GF-D8 (cell line): Measurements from ENCODE around the gene LDLRAD3.

Source experiments
- DNase-seq: peaks from one replicate; lab custom pipeline; 2025; lab: John Stamatoyannopoulos, UW

The LDLRAD3 gene

DNA sequence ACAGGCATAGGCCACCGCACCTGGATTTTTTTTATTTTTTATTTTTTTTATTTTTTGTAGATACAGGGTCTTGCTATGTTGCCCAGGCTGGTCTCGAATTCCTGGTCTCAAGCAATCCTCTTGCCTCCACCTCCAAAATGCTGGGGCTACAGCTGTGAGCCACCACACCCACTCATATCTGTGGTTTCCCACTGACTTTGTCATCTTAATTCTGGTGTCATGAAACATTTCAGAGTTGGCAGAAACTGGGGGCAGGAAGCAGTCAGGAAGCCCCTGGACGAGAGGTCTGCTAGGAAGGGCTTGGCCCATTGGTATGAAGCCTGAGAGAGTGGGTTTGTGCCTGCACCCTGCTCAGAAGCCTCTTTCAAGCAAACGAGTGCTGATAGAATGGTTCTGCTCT lies 296.3 kb downstream of the LDLRAD3 start:
- DNase-seq, result no peak

DNA sequence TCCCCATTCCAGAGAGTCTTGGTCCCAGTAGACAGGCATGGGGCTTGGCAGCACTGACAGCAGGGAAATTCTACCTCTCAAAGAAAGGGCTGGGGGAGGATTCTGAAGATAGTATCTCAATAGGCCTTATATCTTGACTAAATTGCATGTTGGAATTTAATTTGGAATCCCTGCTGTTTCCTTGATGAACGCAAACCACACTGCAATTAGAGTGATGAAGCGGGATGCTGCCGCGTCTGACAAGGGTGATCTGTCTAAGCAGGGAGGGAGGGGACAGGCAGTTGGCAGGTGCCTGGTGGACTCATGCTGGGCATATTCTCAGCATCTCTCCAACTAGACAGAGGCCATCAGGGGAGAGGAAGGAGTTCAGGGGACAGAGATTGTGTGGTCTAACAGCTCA lies 296.9 kb downstream of the LDLRAD3 start:
- no peak for DNase-seq

DNA sequence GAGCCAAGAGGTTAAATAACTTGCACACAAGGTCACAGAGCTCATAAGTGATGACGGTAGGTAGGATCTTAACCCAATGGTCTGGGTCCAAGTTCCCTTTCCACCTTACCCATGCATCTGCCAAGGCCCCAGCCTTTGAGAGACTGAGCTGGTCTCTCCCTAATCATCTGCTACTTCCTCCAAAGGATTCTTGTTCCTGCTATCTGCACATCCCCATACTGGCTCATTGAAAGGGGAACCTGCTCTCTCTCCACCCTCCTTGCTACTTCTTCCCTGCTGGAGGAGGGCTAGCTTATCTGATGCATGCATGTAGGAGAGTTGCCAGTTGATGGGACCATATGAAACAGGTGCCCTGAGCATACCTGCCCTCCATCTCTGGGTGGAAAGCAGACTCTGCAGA lies 297.6 kb downstream of the LDLRAD3 start:
- no peak for DNase-seq

DNA sequence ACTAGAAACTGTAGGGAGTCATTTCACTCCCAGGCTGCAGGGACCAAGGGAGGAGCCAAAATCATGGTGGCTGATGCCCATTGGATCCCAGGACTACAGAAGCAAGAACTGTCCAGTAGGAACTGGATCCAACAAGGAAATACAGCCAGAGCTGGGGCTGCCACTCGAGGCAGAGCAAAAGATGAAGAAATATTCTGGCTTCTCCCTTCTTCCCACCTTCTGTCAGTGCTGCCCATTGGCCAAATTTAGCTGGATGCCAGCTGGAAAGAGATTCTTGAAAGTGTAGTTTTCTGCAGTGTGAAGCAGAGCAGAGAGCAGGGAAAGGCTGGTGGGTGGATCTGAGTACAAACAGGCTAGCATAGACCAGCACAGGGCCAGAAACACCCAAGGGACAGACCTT lies 299.8 kb downstream of the LDLRAD3 start:
- no peak for DNase-seq

DNA sequence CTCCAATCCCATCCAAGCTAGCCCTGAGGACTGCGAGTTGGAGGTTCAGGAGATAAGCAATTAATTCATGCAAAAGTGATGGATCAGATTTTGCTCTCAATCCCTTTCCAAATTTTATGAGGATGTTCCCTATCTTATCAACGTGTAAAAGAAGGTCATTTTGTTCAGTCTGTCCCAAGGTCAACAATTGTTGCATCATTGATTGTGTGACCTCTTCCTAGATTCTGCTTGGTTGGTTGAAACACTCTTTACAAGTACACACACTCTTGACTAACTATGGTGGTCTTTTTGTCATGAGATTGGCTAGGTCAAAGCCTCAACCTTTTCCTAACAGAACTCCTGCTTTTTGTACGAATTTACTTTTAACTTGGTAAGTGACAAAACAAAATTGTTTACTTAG lies 303.6 kb downstream of the LDLRAD3 start:
- no peak for DNase-seq

DNA sequence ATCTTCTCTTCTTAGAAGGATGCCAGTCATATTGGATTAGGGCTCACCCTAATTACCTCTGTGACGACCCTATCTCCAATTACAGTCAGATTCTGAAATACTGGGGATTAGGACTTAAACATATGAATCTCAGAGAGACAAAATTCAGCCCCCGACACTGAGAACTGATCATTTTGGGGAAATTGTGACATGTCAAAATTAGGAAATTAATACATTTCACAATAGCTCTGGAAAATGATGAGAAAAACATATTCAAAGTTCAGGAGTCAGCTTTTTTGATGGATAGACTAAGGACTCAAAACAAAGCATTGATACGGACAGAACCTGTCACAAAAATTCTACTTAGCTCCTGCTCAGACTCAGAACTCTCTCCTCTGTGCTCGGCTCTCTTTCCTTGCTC lies 304.6 kb downstream of the LDLRAD3 start:
- no peak for DNase-seq

DNA sequence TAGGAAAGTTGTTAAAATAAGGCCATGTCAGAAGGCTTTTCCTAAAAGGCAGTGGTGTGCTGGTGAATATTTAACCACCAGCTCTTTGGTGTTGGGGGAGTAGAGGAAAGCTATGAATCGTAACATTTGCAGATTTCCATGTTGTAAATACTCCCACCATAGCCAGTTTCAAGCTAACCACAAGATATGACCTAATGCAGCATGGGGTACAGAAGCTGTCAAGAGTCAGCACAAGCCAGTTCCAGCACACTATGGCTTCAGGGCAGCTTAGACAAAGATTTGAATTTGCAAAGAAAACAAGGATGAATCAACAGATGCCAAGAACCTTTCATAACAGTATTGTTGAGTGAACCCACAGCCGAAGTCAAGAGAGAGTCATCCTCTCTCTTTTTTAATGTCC lies 305.4 kb downstream of the LDLRAD3 start:
- no peak for DNase-seq

DNA sequence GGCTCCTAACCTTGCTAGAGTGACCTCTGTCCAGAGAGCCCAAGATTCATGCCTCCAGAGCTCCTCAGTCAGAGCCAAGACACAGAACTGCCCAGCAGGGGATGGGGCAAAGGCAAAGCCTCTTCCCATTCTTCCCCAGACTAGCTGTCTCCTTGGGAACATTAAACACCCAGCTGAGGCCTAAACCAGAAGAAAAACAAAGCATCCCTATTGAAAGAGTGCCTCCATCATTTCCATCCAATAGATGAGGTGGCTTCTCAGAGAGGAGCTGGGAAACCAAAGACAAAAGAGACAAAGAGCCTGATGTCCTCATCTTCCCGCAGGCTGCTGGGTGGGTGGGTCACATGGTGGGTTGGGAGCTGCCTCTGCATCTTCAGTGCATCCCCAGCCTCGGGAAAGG lies 308.0 kb downstream of the LDLRAD3 start:
- DNase-seq, result no peak

DNA sequence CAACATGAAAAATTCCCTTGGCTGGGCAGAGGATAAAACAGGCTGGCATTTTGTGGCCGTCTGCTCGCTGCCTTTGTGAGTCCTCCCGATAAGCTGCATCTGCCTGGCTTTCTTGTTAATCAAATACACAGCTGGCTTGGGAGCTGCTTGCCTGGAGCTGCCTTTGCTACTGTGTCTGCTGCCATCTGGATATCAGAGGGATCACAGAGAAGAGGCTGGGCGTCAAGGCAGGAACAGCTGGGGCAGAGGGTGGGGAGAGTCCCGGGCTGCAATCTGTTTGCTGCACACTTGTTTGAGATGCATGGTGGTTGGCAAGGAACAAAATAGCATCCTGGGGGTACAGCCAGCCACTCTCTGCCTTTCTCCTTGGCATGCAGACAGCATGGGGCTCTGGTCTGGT lies 309.4 kb downstream of the LDLRAD3 start:
- DNase-seq, result no peak

DNA sequence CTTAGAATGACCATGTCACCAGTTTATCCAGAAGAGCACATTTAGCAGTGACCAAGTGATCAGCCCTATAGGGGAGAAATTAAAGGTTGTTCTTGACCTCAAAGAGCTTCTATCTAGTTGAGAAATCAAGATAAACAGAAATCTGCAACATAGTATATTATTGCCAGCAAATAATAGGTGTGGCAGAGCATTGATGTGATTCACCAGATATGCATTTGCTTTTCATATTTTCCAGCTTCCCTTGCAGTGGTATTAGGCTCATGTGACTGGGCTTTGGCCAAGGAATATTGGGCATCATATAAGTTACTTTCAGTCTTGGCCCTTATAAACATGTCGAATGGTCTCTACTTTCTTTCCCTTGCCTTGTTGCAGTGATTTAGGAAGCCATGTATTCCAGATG lies 310.9 kb downstream of the LDLRAD3 start:
- no peak for DNase-seq

DNA sequence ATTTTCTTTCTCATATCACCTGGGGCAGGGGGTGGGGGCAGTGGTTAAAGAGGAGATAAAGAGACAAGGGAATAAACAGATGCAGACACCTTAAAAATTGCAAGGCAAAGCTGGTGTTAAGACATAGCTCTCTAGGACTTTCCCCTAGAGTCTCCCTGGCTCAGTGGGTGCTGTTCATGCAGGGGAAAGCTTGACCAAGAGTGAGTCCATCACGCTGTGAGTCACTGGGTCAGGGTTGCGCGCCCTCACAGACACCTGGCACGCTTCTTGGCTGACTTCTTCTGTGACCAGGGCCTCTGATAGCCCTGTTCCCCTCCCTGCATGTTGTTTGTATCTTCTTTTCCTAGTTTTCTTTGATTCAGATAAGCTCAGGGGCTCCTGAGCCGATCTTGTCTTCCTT lies 313.5 kb downstream of the LDLRAD3 start:
- DNase-seq, result no peak

DNA sequence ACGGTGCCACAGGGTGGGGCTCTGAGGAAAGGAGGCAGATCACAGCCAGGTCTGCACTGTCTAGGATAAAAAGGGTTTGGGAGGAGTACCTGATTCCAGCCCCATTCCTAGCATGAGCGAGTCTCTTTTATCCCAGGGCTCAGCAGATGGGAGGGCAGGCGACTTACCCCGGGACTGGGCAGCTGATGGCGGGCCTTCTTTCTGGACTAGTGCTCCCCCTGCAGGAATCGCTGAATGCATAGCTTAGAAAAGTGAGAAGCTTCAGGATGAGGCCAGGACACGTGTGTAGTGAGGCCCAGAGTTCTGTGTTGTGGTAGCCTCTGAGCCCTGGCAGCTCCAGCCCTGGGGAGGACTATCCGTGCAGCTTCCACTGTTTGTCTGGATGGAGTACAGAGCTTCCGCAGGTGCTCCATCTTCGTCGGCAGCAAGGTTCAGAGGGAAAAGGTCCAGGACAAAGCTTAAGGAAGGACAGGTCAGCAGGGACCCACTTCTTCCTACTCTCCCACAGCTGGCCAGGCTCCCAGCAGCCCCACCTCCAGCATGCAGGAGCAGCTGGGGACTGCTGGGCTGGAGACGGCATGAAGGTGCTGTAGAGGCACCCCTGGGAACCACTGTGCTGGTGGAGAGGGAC lies 315.0 kb downstream of the LDLRAD3 start:
- DNase-seq, result no peak

DNA sequence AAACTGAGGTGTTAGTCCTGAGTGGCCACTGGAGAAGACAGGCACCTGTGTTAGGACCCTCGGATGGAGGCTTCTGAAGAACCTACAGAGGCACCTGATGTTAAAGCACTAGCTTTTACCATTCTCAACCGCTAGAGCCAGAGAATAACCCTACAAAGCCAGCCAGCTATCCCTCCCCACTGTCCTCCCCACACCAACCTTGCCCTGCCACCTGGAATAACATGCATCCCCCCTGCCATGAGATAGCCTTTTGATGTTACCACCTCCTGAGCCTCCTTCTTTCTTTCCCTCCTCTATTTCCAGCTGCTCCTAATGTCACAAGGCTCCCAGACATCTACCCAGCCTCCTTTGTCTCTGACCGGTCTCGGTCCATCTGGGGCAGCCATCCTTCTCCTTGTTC lies 317.2 kb downstream of the LDLRAD3 start:
- DNase-seq, result no peak

DNA sequence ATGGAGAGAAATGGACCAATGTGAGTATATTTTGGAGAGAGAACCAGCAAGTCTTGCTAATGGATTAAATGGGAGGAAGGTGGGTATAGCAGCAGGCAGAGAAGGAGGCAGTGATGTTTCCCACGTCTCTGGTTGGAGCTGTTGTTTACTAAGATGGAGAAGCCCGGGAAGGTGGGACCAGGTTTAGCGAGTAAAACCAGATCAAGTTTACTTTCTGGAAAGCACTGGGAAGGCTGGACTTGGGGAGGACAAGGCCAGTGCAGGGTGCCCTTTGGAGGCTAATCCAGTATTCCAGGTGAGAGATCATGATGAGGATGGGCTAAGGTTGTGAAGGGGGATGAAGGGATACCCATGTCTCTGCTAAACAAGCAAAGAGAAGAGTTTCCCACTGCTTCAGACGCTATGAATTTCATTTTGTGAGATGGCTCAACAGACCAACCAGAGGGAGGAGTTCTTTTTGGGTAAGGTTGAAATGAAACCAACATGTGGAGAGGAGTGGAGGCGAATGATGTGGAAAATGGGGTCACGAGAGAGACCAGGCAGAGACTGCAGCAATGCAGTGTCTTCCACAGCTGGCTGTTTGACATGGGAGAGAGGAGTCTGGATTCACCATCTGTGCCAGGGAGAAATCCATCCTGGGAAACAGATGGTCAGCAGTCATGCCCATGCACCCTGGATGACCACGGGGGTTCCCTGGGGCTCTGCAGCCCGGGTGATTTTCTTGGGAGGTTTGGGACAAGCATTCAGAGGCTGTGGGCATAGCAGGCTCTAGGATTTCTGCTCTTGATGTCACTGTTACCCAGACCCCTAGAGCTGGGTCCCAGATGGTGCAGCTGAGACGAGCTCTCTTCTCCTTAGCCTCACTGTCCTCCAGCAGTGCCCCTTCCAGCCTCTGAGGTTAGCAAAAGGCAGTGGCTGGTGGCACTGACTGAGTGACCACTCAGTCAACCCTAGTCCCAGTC lies 320.4 kb downstream of the LDLRAD3 start:
- no peak for DNase-seq

DNA sequence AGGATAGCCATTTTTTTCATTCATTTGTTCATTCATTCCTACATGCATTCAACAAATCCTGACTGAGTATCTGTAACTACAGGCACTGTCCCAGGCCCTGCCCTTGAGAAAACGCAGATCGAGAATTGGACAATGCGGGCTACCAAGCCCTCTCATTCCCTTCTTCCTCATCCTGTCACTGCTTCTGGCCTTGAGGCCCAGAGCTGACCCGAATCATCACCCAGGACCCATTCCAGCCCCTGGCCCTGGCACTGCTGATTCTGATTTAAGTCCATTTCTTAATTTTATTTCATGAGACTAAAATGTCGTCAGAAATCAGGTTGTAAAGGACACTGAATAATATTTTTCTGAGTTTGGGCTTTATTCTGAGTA lies 321.1 kb downstream of the LDLRAD3 start:
- DNase-seq, result no peak

DNA sequence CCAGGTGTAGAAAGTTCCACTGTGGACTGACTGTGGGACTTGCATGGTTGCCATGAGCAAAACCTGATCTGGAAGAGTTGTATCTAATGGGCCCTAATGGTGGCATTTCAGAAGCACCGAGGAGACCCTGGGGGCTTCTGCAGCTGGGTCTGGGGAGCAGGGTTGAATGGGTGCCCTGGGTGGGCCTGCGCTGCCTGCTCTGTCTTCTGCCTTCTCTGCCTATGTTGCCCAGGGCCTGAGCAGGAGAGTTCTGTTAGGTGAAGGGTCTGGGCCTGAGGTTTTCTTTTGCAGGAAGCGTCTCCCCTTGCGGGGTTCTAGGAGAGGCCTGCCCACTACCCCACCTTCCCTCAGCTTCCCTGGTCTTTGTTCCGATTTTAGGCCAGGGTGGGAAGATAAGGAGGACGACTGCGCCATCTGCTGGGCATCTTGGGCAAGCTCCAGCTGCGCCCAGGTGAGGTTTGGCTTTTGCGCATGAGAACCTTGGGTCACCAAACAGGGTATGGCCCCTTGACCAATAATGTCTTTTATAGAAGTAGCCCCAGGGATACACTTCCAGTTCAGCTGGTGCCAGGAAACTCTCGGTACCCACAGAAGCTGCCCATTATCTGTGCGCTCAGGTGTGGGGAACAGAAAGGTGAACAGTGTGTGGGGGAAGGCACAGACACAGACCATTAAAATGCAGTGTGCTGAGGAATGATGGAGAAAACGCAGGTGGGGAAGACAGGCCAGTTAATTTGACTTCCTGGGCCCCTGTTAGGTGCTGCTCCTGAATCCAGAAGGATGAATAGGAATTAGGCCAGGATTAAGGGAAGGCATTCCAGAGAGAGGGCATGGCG lies 322.1 kb downstream of the LDLRAD3 start:
- DNase-seq, result no peak

DNA sequence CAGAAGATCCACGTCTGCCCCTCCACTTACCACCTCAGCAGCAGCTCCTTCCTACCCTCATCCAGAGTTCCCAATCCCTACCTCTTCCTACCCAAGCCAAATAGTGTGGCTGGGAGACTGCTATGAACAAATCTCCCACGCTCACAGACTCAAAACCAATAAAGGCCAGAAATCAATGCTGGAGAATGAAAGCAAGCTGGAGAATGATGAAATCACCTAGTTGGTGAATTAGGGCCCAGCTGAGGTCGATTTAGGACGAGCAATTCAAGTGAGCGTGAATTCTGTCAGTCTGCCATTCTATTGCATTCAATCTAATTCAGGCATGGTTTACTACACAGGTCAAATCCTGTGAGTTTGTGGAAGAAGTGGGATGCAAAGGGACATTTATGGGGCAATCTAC lies 322.9 kb downstream of the LDLRAD3 start:
- no peak for DNase-seq

DNA sequence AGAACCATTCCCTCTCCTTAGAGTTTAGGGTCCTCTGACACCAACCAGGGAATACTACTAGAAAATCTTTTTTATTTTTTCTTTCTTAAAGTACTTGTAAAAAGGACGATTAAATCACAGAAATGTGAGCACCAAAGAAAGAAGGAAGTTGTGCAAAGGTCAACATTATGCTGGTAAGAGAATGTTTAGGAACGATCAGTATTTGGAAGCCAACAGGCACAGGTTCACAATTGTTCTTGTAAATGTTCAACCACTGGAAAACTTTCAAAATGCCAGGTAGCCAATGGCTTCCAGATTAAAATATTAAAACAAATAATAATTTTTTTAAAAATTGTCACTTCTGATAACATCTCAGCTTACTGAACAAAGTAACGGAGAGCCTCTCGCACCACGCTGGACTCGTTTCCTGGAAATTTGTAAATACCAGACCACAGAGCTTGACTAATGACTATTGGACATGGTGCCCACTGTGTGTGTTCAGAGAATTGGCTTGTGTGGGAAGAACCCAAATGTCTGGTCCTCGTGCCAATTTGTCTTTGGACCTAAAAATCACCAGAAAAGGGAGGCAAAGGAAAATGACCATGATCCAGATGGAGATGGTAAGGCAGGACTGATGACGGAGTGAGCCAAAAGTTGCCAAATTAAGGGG lies 324.6 kb downstream of the LDLRAD3 start:
- DNase-seq, result no peak

DNA sequence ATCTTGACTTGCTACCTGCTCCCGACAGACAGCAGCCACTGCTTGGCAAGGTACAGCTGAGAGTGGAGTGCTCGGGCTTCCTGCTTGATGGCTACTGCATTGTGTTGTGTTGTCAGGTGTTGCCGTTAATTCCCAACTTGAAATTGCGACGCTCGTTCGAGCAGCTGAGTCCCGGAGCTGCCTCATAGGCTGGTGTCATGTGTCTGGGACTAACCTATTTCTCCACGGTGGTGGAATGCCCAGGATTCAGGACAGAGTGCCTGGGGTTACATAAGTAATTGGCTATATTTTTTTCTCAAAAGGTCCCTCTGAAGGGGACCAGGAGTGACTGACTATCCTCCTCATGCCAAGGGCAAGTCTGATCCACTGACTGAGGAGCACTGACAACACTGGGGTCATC lies 326.8 kb downstream of the LDLRAD3 start:
- no peak for DNase-seq

DNA sequence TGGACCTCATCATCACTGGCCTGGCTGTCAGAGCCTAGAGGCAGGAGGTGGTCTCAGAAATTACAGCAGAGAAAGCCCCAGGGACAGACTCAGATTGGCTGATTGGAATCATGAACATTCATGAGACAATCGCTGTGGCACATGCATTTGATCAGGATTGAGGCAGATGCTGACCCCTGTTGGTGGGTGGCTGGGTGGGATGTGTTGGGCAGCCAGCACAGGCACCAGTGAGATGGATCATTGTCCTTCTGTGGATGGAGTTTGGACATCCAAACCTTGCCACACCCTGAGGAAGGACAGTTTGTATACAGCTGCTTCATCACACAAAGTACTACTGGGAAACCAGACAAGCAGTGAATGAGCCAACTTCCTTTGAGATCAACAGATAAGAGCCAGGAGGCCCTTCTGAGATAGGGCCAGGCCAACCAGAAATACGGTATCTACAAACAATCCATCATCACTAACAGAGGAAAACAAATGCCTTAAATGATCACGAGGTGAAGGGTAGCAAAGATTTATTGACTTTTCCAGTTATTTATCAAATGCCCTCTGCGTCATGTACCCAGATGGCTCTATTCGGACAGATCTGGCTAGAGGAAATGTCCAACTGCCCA lies 328.0 kb downstream of the LDLRAD3 start:
- no peak for DNase-seq

DNA sequence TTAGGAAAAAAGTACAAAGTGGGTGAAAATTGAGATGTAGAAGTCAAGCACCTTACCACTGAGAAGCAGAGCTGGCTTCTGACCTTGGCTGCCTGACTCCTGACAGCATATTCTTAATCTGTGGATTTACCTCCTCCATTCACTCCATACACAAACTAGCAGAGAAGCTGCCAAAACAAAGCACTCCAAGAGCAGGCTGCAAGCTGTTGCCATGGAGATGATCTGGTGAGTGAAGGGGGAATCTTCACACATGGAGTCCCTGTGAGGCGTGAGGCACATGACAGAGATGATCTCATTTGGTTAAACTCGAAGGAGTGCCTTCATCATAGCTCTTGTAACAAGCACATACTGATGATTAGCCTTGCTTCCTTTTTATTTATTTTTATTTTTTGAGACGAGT lies 329.2 kb downstream of the LDLRAD3 start:
- no peak for DNase-seq

DNA sequence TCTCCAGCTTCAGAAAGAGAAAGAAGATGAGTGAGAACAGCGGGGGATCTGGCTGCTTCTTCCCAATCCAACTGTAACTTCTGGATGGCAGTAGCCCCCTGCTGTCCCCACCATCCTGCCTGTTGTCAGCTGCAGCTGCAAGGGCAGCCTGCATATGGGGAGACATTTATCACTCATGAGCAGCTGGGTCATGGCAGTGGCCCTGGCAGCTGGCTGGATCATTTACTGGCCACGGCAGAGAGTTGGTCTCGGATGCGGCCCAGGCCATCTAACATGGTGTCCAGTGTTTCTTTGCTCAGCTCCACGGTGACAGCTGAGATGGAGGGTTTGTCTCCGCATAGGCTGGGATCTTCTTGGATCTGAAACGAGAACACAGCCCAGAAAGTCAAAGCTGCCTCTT lies 330.6 kb downstream of the LDLRAD3 start:
- no peak for DNase-seq
